ENCODE measurements around the gene SERTAD1.
"Not testable (repeated sequence)": the region's sequence is repeated elsewhere in the genome, so short reads cannot be mapped to it uniquely, and the experiment has no call there.

- not testable (repeated sequence) for TF ChIP-seq GATA1 (IDR thresholded peaks at IDR 0.05; ENCODE audit: low read depth, low read length); POLR2A (IDR thresholded peaks at IDR 0.05; ENCODE audit: low read length)
These were observed 28.2 kb upstream of the SERTAD1 start for GRCh38 chr19:40453943-40454342.
